Stimulated activated CD4-positive, alpha-beta T cell treated with anti-CD3 and anti-CD28 coated beads, Interleukin-12 subunit alpha, Interleukin-12 subunit beta, amount 100 ng/mL, for 4 hours (primary cell): ENCODE data around the gene PPP3R1.

ENCODE experiments used
- DNase-seq: peaks from one replicate; pipeline ENCODE4 v3.0.0-alpha.2; 2020

The PPP3R1 gene

GRCh38 chr2:68135448-68136320 lies 116.6 kb downstream of the PPP3R1 start:
- no peak for DNase-seq

- DNase-seq = no peak
These were observed 117.8 kb downstream of the PPP3R1 start for GRCh38 chr2:68134554-68134953.

- DNase-seq = no peak
These were observed 118.2 kb downstream of the PPP3R1 start for GRCh38 chr2:68134120-68134519.
